Activated CD4-positive, alpha-beta T cell treated with anti-CD3 and anti-CD28 coated beads, Interleukin-2, amount 10 ng/mL, durations not matched to agents 24 days and 14 days (primary cell): ENCODE results near the gene POLA1. TPM values are rescaled to one million over a fixed set of nuclear protein-coding genes. Genes with fewer than 3 reads are reported as not detected.

Experiments used
- DNase-seq: peaks from one replicate; pipeline ENCODE4 v3.0.0; 2022
- H3K27ac Mint-ChIP-seq: one replicate; pipeline ENCODE4 v1.8.0; 2022; ENCODE audit warnings: mild to moderate bottlenecking, mixed read lengths
- H3K27me3 Mint-ChIP-seq: one replicate; pipeline ENCODE4 v1.8.0; 2022; ENCODE audit warnings: mixed read lengths
- H3K36me3 Mint-ChIP-seq: one replicate; pipeline ENCODE4 v1.8.0; 2022; ENCODE audit warnings: low read depth, mild to moderate bottlenecking, mixed read lengths
- H3K4me1 Mint-ChIP-seq: one replicate; pipeline ENCODE4 v1.8.0; 2021; ENCODE audit warnings: mixed read lengths
- H3K4me3 Mint-ChIP-seq: one replicate; pipeline ENCODE4 v1.8.0; 2022; ENCODE audit warnings: mild to moderate bottlenecking, moderate library complexity, mixed read lengths
- H3K9me3 Mint-ChIP-seq: one replicate; pipeline ENCODE4 v1.8.0; 2021; ENCODE audit warnings: mixed read lengths
- intact Hi-C: fragments of 100-400 bp; cut with micrococcal nuclease; formaldehyde crosslinking; loops from one replicate; pipeline ENCODE4 v1.15.1; 2023
- total RNA-seq: library from RNA; stranded (reverse); gene quantifications from 2 replicates; pipeline ENCODE4 v1.2.3, GENCODE V29; 2022

Gene POLA1
- total RNA-seq, 1 donor from 2014 or later = 42.6 TPM

GRCh38 chrX:25020391-25020904, 326.7 kb downstream of the POLA1 start:
- peaks cover 71% of the 10 kb centered on the region for H3K27me3 Mint-ChIP-seq
- intact Hi-C loops = loop anchor here (2.0 to 10.0 kb wide), 3 partner anchors 14 to 266 kb away; no protein-coding TSS in a partner anchor
- H3K4me1 Mint-ChIP-seq = peaks cover 15% of the 10 kb centered on the region
- no peak overlapping the region for H3K4me3 Mint-ChIP-seq
- no peak for DNase-seq
- no peak overlapping the region for H3K27ac Mint-ChIP-seq
- H3K9me3 Mint-ChIP-seq = no peaks in the 10 kb centered on the region
- H3K36me3 Mint-ChIP-seq = no peaks in the 10 kb centered on the region

GRCh38 chrX:25020905-25021449, 327.3 kb downstream of the POLA1 start:
- H3K4me1 Mint-ChIP-seq = peaks cover 15% of the 10 kb centered on the region
- intact Hi-C loops = loop anchor here (2.0 to 10.0 kb wide), 3 partner anchors 14 to 266 kb away; no protein-coding TSS in a partner anchor
- H3K36me3 Mint-ChIP-seq = no peaks in the 10 kb centered on the region
- H3K27ac Mint-ChIP-seq = no peak overlapping the region
- no peaks in the 10 kb centered on the region for H3K9me3 Mint-ChIP-seq
- H3K4me3 Mint-ChIP-seq = peak overlapping the region; percentile 59
- peak; percentile 80 for DNase-seq
- H3K27me3 Mint-ChIP-seq = peaks cover 73% of the 10 kb centered on the region

- Mint-ChIP-seq H3K27me3 (peaks cover 66% of the 10 kb centered on the region), H3K4me3 (no peak overlapping the region), H3K4me1 (peaks cover 12% of the 10 kb centered on the region), H3K9me3 (no peaks in the 10 kb centered on the region), H3K27ac (no peak overlapping the region), H3K36me3 (no peaks in the 10 kb centered on the region)
- DNase-seq = no peak
- intact Hi-C loops = loop anchor here (5.0 to 10.0 kb wide), 2 partner anchors 120 to 268 kb away; no protein-coding TSS in a partner anchor
Observed at GRCh38 chrX:25022499-25023325, 329.0 kb downstream of the POLA1 start.

GRCh38 chrX:25023908-25024307, 330.2 kb downstream of the POLA1 start:
- Mint-ChIP-seq H3K36me3 (no peaks in the 10 kb centered on the region), H3K27ac (no peak overlapping the region), H3K27me3 (peaks cover 59% of the 10 kb centered on the region), H3K4me3 (no peak overlapping the region), H3K9me3 (no peaks in the 10 kb centered on the region), H3K4me1 (peaks cover 10% of the 10 kb centered on the region)
- DNase-seq = no peak
- intact Hi-C loops = loop anchor here (5.0 to 10.0 kb wide), 2 partner anchors 118 to 269 kb away; no protein-coding TSS in a partner anchor

- peaks cover 6% of the 10 kb centered on the region for H3K4me1 Mint-ChIP-seq
- no peak overlapping the region for H3K4me3 Mint-ChIP-seq
- no peak for DNase-seq
- peaks cover 48% of the 10 kb centered on the region for H3K27me3 Mint-ChIP-seq
- H3K9me3 Mint-ChIP-seq = no peaks in the 10 kb centered on the region
- no peaks in the 10 kb centered on the region for H3K36me3 Mint-ChIP-seq
- no peak overlapping the region for H3K27ac Mint-ChIP-seq
- intact Hi-C loops = loop anchor here (10.0 kb wide), 1 partner anchor 271 kb away; no protein-coding TSS in a partner anchor
Observed at GRCh38 chrX:25025615-25026014, 331.9 kb downstream of the POLA1 start.

- Mint-ChIP-seq H3K27ac (no peak overlapping the region), H3K9me3 (no peaks in the 10 kb centered on the region), H3K4me3 (no peak overlapping the region), H3K4me1 (peaks cover 3% of the 10 kb centered on the region), H3K36me3 (no peaks in the 10 kb centered on the region), H3K27me3 (peaks cover 42% of the 10 kb centered on the region)
- DNase-seq = no peak
- intact Hi-C loops = loop anchor here (10.0 kb wide), 1 partner anchor 272 kb away; no protein-coding TSS in a partner anchor
Observed at GRCh38 chrX:25026576-25026975, 332.9 kb downstream of the POLA1 start.

GRCh38 chrX:25028726-25029125, 335.0 kb downstream of the POLA1 start:
- H3K27ac Mint-ChIP-seq = no peak overlapping the region
- H3K27me3 Mint-ChIP-seq = peaks cover 25% of the 10 kb centered on the region
- DNase-seq = no peak
- intact Hi-C loops = loop anchor here (10.0 kb wide), 1 partner anchor 274 kb away; no protein-coding TSS in a partner anchor
- H3K4me3 Mint-ChIP-seq = no peak overlapping the region
- H3K9me3 Mint-ChIP-seq = no peaks in the 10 kb centered on the region
- no peaks in the 10 kb centered on the region for H3K4me1 Mint-ChIP-seq
- H3K36me3 Mint-ChIP-seq = no peaks in the 10 kb centered on the region

- intact Hi-C loops = loop anchor here (10.0 kb wide), 1 partner anchor 275 kb away; no protein-coding TSS in a partner anchor
- Mint-ChIP-seq H3K27ac (no peak overlapping the region), H3K9me3 (no peaks in the 10 kb centered on the region), H3K4me1 (no peaks in the 10 kb centered on the region), H3K4me3 (no peak overlapping the region), H3K36me3 (no peaks in the 10 kb centered on the region), H3K27me3 (peaks cover 19% of the 10 kb centered on the region)
- DNase-seq = no peak
Observed at GRCh38 chrX:25029288-25029825, 335.6 kb downstream of the POLA1 start.

GRCh38 chrX:25034889-25035288, 341.2 kb downstream of the POLA1 start:
- H3K27ac Mint-ChIP-seq = no peak overlapping the region
- no peaks in the 10 kb centered on the region for H3K9me3 Mint-ChIP-seq
- intact Hi-C loops = no loop called here
- peaks cover 5% of the 10 kb centered on the region for H3K27me3 Mint-ChIP-seq
- no peak for DNase-seq
- no peaks in the 10 kb centered on the region for H3K4me1 Mint-ChIP-seq
- H3K36me3 Mint-ChIP-seq = no peaks in the 10 kb centered on the region
- H3K4me3 Mint-ChIP-seq = no peak overlapping the region

- no peak for DNase-seq
- intact Hi-C loops = no loop called here
- Mint-ChIP-seq H3K4me3 (no peak overlapping the region), H3K36me3 (no peaks in the 10 kb centered on the region), H3K4me1 (no peaks in the 10 kb centered on the region), H3K27me3 (peaks cover 3% of the 10 kb centered on the region), H3K9me3 (no peaks in the 10 kb centered on the region), H3K27ac (no peak overlapping the region)
Observed at GRCh38 chrX:25039036-25039435, 345.3 kb downstream of the POLA1 start.

- Mint-ChIP-seq H3K36me3 (no peaks in the 10 kb centered on the region), H3K9me3 (no peaks in the 10 kb centered on the region), H3K27me3 (no peaks in the 10 kb centered on the region), H3K4me1 (no peaks in the 10 kb centered on the region), H3K27ac (no peak overlapping the region), H3K4me3 (no peak overlapping the region)
- no peak for DNase-seq
- intact Hi-C loops = no loop called here
Observed at GRCh38 chrX:25043192-25043591, 349.5 kb downstream of the POLA1 start.
